Measurements from ENCODE around the gene HRAS. TPM values are rescaled to one million over a fixed set of nuclear protein-coding genes. Genes with fewer than 3 reads are reported as not detected.
A peak's percentile ranks its signal among the peaks of the same experiment; 100 is the strongest.

Gene HRAS
- total and polyA plus RNA-seq, 2 of the 13 experiments (the other 11 are each of a cell fraction or from before 2014, with no cell fraction given), result 32.9 to 50.0 TPM

- TF ChIP-seq ZNF142 (CRISPR knock-in tag; IDR thresholded peaks at IDR 0.05) (no peak), DR1 (CRISPR knock-in tag; IDR thresholded peaks at IDR 0.05) (peak; percentile 16; the same call in 1 of the 2 replicates), ZNF629 (CRISPR knock-in tag; conservative IDR thresholded peaks at IDR 0.05) (no peak), TIGD3 (CRISPR knock-in tag; IDR thresholded peaks at IDR 0.05; ENCODE audit: borderline replicate concordance) (no peak), GABPA (IDR thresholded peaks at IDR 0.05; ENCODE audit: low read depth, low read length) (no peak), GABPA (CRISPR knock-in tag; IDR thresholded peaks at IDR 0.05; ENCODE audit: low read depth) (peak; percentile 84), ZNF503 (CRISPR knock-in tag; IDR thresholded peaks at IDR 0.05) (0 out of 2 replicates have a peak, but pooled peaks have one; percentile 31), PLSCR1 (CRISPR knock-in tag; IDR thresholded peaks at IDR 0.05; ENCODE audit: borderline replicate concordance) (no peak), ZNF34 (CRISPR knock-in tag; IDR thresholded peaks at IDR 0.05; ENCODE audit: borderline replicate concordance) (no peak), ZBTB43 (CRISPR knock-in tag; conservative IDR thresholded peaks at IDR 0.05) (peak; percentile 54; the same call in 1 of the 2 replicates), MAZ (IDR thresholded peaks at IDR 0.05; ENCODE audit: borderline replicate concordance, low read depth, low read length) (peak; percentile 48; the same call in 1 of the 2 replicates), MAZ (CRISPR knock-in tag; IDR thresholded peaks at IDR 0.05; ENCODE audit: low read depth) (peak; percentile 67; the same call in 1 of the 2 replicates), ZNF343 (CRISPR knock-in tag; IDR thresholded peaks at IDR 0.05) (no peak)
Observed at GRCh38 chr11:535519-536454, at the start of gene HRAS (continued).
